ENCODE measurements around the gene RASGRP2.

GRCh38 chr11:64765291-64765850, 21.4 kb upstream of the RASGRP2 start:
- TF ChIP-seq POLR2A (IDR thresholded peaks at IDR 0.05) (no peak), CTCF (IDR thresholded peaks at IDR 0.05) (no peak), POLR2AphosphoS5 (IDR thresholded peaks at IDR 0.05) (no peak)

Measured in prostate gland (tissue), 2 donors.